A673 (cell line): ENCODE data around the gene SGK1.

Experiments used
- EZH2 ChIP-seq: fragments of 200-600 bp; sonication (generic); IDR thresholded peaks from 2 replicates; pipeline ENCODE4 v1.6.1; 2017; ENCODE audit warnings: borderline replicate concordance, low read depth, mild to moderate bottlenecking, mixed read lengths, antibody characterized with exemption, low read length; ENCODE audit not compliant: poor library complexity, severe bottlenecking
- TF ChIP-seq, protein P1 (sequence below): fragments of 300-800, 200-600 bp; sonication (generic); conservative IDR thresholded peaks from 2 replicates; pipeline ENCODE4 v1.5.1; 2017; ENCODE audit warnings: low read depth, mild to moderate bottlenecking, antibody characterized with exemption, low read length, moderate library complexity, mixed read lengths

DNA sequence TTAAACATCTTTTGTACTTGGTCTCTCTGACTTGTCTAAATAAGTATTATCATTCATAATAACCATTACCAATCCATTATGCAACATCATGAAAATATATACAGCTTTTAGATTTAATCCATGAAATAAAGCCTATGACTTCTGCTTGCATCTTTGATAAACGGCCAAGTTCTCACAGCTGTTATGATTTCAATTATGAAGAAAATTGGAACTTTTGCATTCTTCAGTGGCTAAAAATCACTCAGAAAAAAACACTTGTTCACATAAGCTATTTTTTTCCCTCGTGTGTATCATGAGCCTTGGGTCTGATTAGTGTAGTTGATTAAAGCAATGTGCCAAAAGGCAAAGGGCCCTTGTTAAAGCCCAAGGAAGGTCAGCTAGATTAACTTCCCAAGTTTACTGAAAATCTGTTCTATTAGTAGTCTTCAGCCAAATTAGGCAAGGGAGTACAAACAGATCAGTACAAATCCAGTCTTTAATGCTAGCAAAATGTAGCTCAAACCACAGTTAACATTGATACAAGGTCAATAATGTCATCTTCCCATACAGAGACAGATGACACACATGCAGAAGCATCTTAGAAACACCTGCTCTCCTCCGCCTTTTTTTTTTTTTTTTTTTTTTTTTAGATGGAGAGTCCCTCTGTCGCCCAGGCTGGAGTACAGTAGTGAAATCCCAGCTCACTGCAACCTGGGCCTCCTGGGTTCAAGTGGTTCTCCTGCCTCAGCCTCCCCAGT, 69.9 kb downstream of the SGK1 start:
- TF ChIP-seq, protein P1, sequence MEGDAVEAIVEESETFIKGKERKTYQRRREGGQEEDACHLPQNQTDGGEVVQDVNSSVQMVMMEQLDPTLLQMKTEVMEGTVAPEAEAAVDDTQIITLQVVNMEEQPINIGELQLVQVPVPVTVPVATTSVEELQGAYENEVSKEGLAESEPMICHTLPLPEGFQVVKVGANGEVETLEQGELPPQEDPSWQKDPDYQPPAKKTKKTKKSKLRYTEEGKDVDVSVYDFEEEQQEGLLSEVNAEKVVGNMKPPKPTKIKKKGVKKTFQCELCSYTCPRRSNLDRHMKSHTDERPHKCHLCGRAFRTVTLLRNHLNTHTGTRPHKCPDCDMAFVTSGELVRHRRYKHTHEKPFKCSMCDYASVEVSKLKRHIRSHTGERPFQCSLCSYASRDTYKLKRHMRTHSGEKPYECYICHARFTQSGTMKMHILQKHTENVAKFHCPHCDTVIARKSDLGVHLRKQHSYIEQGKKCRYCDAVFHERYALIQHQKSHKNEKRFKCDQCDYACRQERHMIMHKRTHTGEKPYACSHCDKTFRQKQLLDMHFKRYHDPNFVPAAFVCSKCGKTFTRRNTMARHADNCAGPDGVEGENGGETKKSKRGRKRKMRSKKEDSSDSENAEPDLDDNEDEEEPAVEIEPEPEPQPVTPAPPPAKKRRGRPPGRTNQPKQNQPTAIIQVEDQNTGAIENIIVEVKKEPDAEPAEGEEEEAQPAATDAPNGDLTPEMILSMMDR = no peak
- TF ChIP-seq EZH2 = no peak
